HepG2 (cell line): ENCODE data around the gene STBD1. TPM values are rescaled to one million over a fixed set of nuclear protein-coding genes. Genes with fewer than 3 reads are reported as not detected.

Experiments
- ARNT2 ChIP-seq: sonication (generic); formaldehyde crosslinking; IDR thresholded peaks from 2 replicates; pipeline ENCODE4 v1.8.0; 2022; ENCODE audit warnings: mild to moderate bottlenecking, low read depth, missing genetic modification reagents, moderate library complexity
- FOXP1 ChIP-seq, 2 experiments: fragments of 450-650 bp in 1 of 2; IDR thresholded peaks; 2 replicates each; pipeline ENCODE4 v1.6.1; 2017 to 2018; ENCODE audit warnings: antibody characterized with exemption in 1 of 2
- HOXA7 ChIP-seq: sonication (generic); formaldehyde crosslinking; IDR thresholded peaks from 2 replicates; pipeline ENCODE4 v1.8.1; 2022; ENCODE audit warnings: mild to moderate bottlenecking, missing genetic modification reagents, moderate library complexity
- KDM6A ChIP-seq: IDR thresholded peaks from 2 replicates; pipeline ENCODE4 v1.6.1; 2016; ENCODE audit warnings: low read depth
- NONO ChIP-seq, 2 experiments: fragments of 450-650 bp in 1 of 2; sonication (generic) in 1 of 2; formaldehyde crosslinking in 1 of 2; IDR thresholded peaks in 1 of 2; conservative IDR thresholded peaks in 1 of 2; 2 replicates each; pipeline versions ENCODE4 v1.6.1 to v1.8.0; 2017 to 2022; ENCODE audit warnings: mild to moderate bottlenecking in 1 of 2, missing genetic modification reagents in 1 of 2, moderate library complexity in 1 of 2
- ZNF564 ChIP-seq: sonication (generic); formaldehyde crosslinking; IDR thresholded peaks from 2 replicates; pipeline ENCODE4 v1.8.1; 2023; ENCODE audit warnings: mild to moderate bottlenecking, missing genetic modification reagents
- ZNF570 ChIP-seq: sonication (generic); formaldehyde crosslinking; IDR thresholded peaks from 2 replicates; pipeline ENCODE4 v1.4.0; 2020; ENCODE audit warnings: mild to moderate bottlenecking, missing genetic modification reagents, borderline replicate concordance
- ZNF782 ChIP-seq: sonication (generic); formaldehyde crosslinking; IDR thresholded peaks from 2 replicates; pipeline ENCODE4 v1.4.0; 2020; ENCODE audit warnings: missing genetic modification reagents, mild to moderate bottlenecking, borderline replicate concordance
- polyA plus RNA-seq, 8 experiments: library from polyadenylated mRNA; depleted of rRNA in 3 of 8; stranded (reverse) in 7 of 8; unstranded in 1 of 8; fragments of >200 nt; fragmentation: Illumina TruSeq in 4 of 8; extraction: Trizol in 4 of 8; gene quantifications; 2 replicates each; pipeline versions ENCODE4 v1.2.1 to v1.2.3, GENCODE V29; 2011 to 2016; ENCODE audit warnings: low read depth in 4 of 8, missing spikeins in 1 of 8, mixed read lengths in 1 of 8; ENCODE audit not compliant: insufficient read depth in 1 of 8
- total RNA-seq, 5 experiments: library from RNA; depleted of rRNA; stranded (reverse); fragments of >200 nt; fragmentation: Illumina TruSeq; extraction: Trizol; gene quantifications; 2 replicates each; pipeline ENCODE4 v1.2.3, GENCODE V29; 2016; ENCODE audit warnings: low read depth in 1 of 5
- TF ChIP-seq, protein P1 (sequence below): sonication (generic); formaldehyde crosslinking; conservative IDR thresholded peaks from 2 replicates; pipeline ENCODE4 v1.8.0; 2022; ENCODE audit warnings: missing genetic modification reagents
- TF ChIP-seq, protein P2 (sequence below): sonication (generic); formaldehyde crosslinking; IDR thresholded peaks from 2 replicates; pipeline ENCODE4 v1.4.0; 2020; ENCODE audit warnings: low read depth, mild to moderate bottlenecking, missing genetic modification reagents
- TF ChIP-seq, protein P3 (sequence below): sonication (generic); formaldehyde crosslinking; IDR thresholded peaks from 2 replicates; pipeline ENCODE4 v1.5.0; 2020; ENCODE audit warnings: mild to moderate bottlenecking, missing genetic modification reagents, borderline replicate concordance
- TF ChIP-seq, protein P4 (sequence below): sonication (generic); formaldehyde crosslinking; IDR thresholded peaks from 2 replicates; pipeline ENCODE4 v1.9.0; 2021; ENCODE audit warnings: missing genetic modification reagents, borderline replicate concordance
- TF ChIP-seq, protein P5 (sequence below): fragments of 450-650 bp; IDR thresholded peaks from 2 replicates; pipeline ENCODE4 v1.6.1; 2017
- TF ChIP-seq, protein P6 (sequence below): IDR thresholded peaks from 2 replicates; pipeline ENCODE4 v1.6.1; 2016

Gene STBD1
- total and polyA plus RNA-seq, 2 of the 13 experiments (the other 11 are each of a cell fraction or from before 2014, with no cell fraction given): 2.8 to 4.3 TPM

DNA sequence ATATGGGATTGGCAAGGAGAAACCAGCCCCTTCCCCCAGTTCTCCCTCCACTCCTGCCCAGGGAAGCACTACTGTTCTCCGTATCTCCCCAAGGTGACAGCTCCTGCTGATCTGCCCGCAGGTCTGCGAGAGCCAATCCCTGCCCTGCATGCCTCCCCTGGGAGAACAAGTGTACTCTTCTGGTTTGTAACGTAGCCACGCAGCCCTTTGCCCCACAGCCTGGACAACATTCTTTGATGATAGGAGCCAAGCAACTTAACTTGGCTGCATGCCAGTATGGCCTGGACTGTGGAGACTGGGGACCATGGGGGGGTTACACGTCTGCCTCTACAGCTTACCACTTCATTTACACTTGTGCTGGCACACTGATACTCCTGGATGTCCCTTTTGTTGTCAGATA is 2.0 kb downstream of the STBD1 start (continued):
- TF ChIP-seq ZNF570 (no peak), FOXP1 (IDR thresholded peaks at IDR 0.05) (no peak), FOXP1 (CRISPR knock-in tag; IDR thresholded peaks at IDR 0.05) (peak; percentile 51), HOXA7 (CRISPR knock-in tag) (no peak), KDM6A (CRISPR knock-in tag) (no peak), ARNT2 (CRISPR knock-in tag) (no peak), ZNF564 (CRISPR knock-in tag) (no peak), NONO (IDR thresholded peaks at IDR 0.05) (no peak), NONO (CRISPR knock-in tag; conservative IDR thresholded peaks at IDR 0.05) (0 out of 2 replicates have a peak, but pooled peaks have one; percentile 42), ZNF782 (CRISPR knock-in tag) (no peak)
- TF ChIP-seq, protein P1, sequence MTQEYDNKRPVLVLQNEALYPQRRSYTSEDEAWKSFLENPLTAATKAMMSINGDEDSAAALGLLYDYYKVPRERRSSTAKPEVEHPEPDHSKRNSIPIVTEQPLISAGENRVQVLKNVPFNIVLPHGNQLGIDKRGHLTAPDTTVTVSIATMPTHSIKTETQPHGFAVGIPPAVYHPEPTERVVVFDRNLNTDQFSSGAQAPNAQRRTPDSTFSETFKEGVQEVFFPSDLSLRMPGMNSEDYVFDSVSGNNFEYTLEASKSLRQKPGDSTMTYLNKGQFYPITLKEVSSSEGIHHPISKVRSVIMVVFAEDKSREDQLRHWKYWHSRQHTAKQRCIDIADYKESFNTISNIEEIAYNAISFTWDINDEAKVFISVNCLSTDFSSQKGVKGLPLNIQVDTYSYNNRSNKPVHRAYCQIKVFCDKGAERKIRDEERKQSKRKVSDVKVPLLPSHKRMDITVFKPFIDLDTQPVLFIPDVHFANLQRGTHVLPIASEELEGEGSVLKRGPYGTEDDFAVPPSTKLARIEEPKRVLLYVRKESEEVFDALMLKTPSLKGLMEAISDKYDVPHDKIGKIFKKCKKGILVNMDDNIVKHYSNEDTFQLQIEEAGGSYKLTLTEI: no peak
- TF ChIP-seq, protein P2, sequence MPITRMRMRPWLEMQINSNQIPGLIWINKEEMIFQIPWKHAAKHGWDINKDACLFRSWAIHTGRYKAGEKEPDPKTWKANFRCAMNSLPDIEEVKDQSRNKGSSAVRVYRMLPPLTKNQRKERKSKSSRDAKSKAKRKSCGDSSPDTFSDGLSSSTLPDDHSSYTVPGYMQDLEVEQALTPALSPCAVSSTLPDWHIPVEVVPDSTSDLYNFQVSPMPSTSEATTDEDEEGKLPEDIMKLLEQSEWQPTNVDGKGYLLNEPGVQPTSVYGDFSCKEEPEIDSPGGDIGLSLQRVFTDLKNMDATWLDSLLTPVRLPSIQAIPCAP (CRISPR knock-in tag): no peak
- TF ChIP-seq, protein P3, sequence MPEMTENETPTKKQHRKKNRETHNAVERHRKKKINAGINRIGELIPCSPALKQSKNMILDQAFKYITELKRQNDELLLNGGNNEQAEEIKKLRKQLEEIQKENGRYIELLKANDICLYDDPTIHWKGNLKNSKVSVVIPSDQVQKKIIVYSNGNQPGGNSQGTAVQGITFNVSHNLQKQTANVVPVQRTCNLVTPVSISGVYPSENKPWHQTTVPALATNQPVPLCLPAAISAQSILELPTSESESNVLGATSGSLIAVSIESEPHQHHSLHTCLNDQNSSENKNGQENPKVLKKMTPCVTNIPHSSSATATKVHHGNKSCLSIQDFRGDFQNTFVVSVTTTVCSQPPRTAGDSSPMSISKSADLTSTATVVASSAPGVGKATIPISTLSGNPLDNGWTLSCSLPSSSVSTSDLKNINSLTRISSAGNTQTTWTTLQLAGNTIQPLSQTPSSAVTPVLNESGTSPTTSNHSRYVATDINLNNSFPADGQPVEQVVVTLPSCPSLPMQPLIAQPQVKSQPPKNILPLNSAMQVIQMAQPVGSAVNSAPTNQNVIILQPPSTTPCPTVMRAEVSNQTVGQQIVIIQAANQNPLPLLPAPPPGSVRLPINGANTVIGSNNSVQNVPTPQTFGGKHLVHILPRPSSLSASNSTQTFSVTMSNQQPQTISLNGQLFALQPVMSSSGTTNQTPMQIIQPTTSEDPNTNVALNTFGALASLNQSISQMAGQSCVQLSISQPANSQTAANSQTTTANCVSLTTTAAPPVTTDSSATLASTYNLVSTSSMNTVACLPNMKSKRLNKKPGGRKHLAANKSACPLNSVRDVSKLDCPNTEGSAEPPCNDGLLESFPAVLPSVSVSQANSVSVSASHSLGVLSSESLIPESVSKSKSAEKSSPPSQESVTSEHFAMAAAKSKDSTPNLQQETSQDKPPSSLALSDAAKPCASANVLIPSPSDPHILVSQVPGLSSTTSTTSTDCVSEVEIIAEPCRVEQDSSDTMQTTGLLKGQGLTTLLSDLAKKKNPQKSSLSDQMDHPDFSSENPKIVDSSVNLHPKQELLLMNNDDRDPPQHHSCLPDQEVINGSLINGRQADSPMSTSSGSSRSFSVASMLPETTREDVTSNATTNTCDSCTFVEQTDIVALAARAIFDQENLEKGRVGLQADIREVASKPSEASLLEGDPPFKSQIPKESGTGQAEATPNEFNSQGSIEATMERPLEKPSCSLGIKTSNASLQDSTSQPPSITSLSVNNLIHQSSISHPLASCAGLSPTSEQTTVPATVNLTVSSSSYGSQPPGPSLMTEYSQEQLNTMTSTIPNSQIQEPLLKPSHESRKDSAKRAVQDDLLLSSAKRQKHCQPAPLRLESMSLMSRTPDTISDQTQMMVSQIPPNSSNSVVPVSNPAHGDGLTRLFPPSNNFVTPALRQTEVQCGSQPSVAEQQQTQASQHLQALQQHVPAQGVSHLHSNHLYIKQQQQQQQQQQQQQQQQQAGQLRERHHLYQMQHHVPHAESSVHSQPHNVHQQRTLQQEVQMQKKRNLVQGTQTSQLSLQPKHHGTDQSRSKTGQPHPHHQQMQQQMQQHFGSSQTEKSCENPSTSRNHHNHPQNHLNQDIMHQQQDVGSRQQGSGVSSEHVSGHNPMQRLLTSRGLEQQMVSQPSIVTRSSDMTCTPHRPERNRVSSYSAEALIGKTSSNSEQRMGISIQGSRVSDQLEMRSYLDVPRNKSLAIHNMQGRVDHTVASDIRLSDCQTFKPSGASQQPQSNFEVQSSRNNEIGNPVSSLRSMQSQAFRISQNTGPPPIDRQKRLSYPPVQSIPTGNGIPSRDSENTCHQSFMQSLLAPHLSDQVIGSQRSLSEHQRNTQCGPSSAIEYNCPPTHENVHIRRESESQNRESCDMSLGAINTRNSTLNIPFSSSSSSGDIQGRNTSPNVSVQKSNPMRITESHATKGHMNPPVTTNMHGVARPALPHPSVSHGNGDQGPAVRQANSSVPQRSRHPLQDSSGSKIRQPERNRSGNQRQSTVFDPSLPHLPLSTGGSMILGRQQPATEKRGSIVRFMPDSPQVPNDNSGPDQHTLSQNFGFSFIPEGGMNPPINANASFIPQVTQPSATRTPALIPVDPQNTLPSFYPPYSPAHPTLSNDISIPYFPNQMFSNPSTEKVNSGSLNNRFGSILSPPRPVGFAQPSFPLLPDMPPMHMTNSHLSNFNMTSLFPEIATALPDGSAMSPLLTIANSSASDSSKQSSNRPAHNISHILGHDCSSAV (CRISPR knock-in tag): no peak
- TF ChIP-seq, protein P4, sequence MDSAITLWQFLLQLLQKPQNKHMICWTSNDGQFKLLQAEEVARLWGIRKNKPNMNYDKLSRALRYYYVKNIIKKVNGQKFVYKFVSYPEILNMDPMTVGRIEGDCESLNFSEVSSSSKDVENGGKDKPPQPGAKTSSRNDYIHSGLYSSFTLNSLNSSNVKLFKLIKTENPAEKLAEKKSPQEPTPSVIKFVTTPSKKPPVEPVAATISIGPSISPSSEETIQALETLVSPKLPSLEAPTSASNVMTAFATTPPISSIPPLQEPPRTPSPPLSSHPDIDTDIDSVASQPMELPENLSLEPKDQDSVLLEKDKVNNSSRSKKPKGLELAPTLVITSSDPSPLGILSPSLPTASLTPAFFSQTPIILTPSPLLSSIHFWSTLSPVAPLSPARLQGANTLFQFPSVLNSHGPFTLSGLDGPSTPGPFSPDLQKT (CRISPR knock-in tag): no peak
- TF ChIP-seq, protein P5, sequence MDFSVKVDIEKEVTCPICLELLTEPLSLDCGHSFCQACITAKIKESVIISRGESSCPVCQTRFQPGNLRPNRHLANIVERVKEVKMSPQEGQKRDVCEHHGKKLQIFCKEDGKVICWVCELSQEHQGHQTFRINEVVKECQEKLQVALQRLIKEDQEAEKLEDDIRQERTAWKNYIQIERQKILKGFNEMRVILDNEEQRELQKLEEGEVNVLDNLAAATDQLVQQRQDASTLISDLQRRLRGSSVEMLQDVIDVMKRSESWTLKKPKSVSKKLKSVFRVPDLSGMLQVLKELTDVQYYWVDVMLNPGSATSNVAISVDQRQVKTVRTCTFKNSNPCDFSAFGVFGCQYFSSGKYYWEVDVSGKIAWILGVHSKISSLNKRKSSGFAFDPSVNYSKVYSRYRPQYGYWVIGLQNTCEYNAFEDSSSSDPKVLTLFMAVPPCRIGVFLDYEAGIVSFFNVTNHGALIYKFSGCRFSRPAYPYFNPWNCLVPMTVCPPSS: no peak
- TF ChIP-seq, protein P6, sequence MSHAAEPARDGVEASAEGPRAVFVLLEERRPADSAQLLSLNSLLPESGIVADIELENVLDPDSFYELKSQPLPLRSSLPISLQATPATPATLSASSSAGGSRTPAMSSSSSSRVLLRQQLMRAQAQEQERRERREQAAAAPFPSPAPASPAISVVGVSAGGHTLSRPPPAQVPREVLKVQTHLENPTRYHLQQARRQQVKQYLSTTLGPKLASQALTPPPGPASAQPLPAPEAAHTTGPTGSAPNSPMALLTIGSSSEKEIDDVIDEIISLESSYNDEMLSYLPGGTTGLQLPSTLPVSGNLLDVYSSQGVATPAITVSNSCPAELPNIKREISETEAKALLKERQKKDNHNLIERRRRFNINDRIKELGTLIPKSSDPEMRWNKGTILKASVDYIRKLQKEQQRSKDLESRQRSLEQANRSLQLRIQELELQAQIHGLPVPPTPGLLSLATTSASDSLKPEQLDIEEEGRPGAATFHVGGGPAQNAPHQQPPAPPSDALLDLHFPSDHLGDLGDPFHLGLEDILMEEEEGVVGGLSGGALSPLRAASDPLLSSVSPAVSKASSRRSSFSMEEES (CRISPR knock-in tag): 0 out of 2 replicates have a peak, but pooled peaks have one; percentile 16
